H1 (cell line): ENCODE results near the gene PLEKHG3. TPM values are rescaled to one million over a fixed set of nuclear protein-coding genes. Genes with fewer than 3 reads are reported as not detected.

Experiments used
- CTCF ChIA-PET: fragments of 300-600 bp; sonication (Branson Sonifier 250); formaldehyde crosslinking; loops from one replicate; lab custom pipeline; 2021; ENCODE audit not compliant: partially characterized antibody; lab: Charles Lee
- POLR2A ChIA-PET: fragments of 300-600 bp; sonication (Branson Sonifier 250); formaldehyde crosslinking; loops from one replicate; lab custom pipeline; 2021; ENCODE audit warnings: inconsistent platforms; ENCODE audit not compliant: partially characterized antibody; lab: Charles Lee
- DNase-seq, 2 experiments: peaks; one replicate each; pipeline versions ENCODE4 v3.0.0 to v3.0.0-alpha.2; 2010 to 2022; ENCODE audit warnings: low spot score in 2 of 2, low read depth in 1 of 2, mixed read lengths in 1 of 2
- FAIRE-seq: peaks from 2 replicates; lab custom pipeline; 2011; peaks lifted over from hg19 to GRCh38; lab: Jason Lieb, UNC
- H2AFZ ChIP-seq: 2 replicates; pipeline ENCODE4 v1.8.1; 2012; ENCODE audit warnings: low read length, inconsistent platforms
- H2AK5ac ChIP-seq: 2 replicates; pipeline ENCODE4 v1.6.1; 2013; ENCODE audit warnings: low read depth, low read length
- H2BK120ac ChIP-seq: replicated peaks from 2 replicates; pipeline ENCODE3; 2013; ENCODE audit warnings: low read depth, low read length, inconsistent platforms
- H2BK12ac ChIP-seq: 2 replicates; pipeline ENCODE4 v1.6.1; 2013; ENCODE audit warnings: low read depth, low read length
- H2BK15ac ChIP-seq: 2 replicates; pipeline ENCODE4 v1.6.1; 2013; ENCODE audit warnings: low read length
- H2BK20ac ChIP-seq: 2 replicates; pipeline ENCODE4 v1.6.1; 2013; ENCODE audit warnings: low read length
- H2BK5ac ChIP-seq: 2 replicates; pipeline ENCODE4 v1.6.1; 2013; ENCODE audit warnings: low read depth, low read length
- H3K14ac ChIP-seq: 2 replicates; pipeline ENCODE4 v1.6.1; 2013; ENCODE audit warnings: inconsistent platforms; ENCODE audit not compliant: insufficient read length
- H3K18ac ChIP-seq: 2 replicates; pipeline ENCODE4 v1.6.1; 2013; ENCODE audit warnings: low read length; ENCODE audit errors: extremely low read depth
- H3K23ac ChIP-seq: 2 replicates; pipeline ENCODE4 v1.6.1; 2013; ENCODE audit warnings: inconsistent platforms; ENCODE audit not compliant: insufficient read length
- H3K23me2 ChIP-seq: 2 replicates; pipeline ENCODE4 v1.6.1; 2013; ENCODE audit warnings: low read depth, low read length
- H3K27ac ChIP-seq: 2 replicates; pipeline ENCODE4 v1.6.1; 2011; ENCODE audit warnings: low read depth, low read length, inconsistent platforms
- H3K27me3 ChIP-seq, 4 experiments: replicated peaks in 1 of 4; 1 replicate in 1 of 4; 2 replicates in 3 of 4; pipeline versions ENCODE4 v1.6.1 to v1.8.1; 2011 to 2013; ENCODE audit warnings: low read length in 3 of 4, mild to moderate bottlenecking in 3 of 4, inconsistent platforms in 2 of 4, mixed read lengths in 2 of 4, moderate library complexity in 1 of 4; ENCODE audit not compliant: control insufficient read depth in 3 of 4, insufficient read depth in 3 of 4; ENCODE audit errors: extremely low read depth in 1 of 4
- H3K36me3 ChIP-seq, 4 experiments: 2 replicates each; pipeline versions ENCODE4 v1.6.1 to v1.8.1; 2011 to 2013; ENCODE audit warnings: mild to moderate bottlenecking in 4 of 4, low read length in 3 of 4, moderate library complexity in 2 of 4, control low read depth in 1 of 4, inconsistent platforms in 1 of 4; ENCODE audit not compliant: insufficient read depth in 4 of 4, control insufficient read depth in 2 of 4
- H3K4ac ChIP-seq: replicated peaks from 2 replicates; pipeline ENCODE3; 2013; ENCODE audit warnings: low read length, low read depth, mixed read lengths, inconsistent platforms; ENCODE audit not compliant: insufficient read length
- H3K4me1 ChIP-seq, 4 experiments: replicated peaks in 1 of 4; 1 replicate in 1 of 4; 2 replicates in 3 of 4; pipeline versions ENCODE4 v1.6.1 to v1.8.1; 2011 to 2013; ENCODE audit warnings: low read length in 3 of 4, inconsistent platforms in 2 of 4, mixed read lengths in 1 of 4; ENCODE audit not compliant: insufficient read depth in 4 of 4, control insufficient read depth in 3 of 4
- H3K4me2 ChIP-seq, 2 experiments: 2 replicates each; pipeline versions ENCODE4 v1.6.1 to v1.8.1; 2011 to 2013; ENCODE audit warnings: low read depth in 2 of 2, low read length in 2 of 2, control low read depth in 1 of 2, inconsistent platforms in 1 of 2, mild to moderate bottlenecking in 1 of 2; ENCODE audit not compliant: insufficient read depth in 1 of 2
- H3K4me3 ChIP-seq, 4 experiments: fragments of 200-600, 300-600 bp in 1 of 4; sonication (generic), shearing (Covaris generic), sonication (Bioruptor Twin) in 1 of 4; 2 replicates each; pipeline versions ENCODE4 v1.5.1 to v1.8.1; 2011 to 2016; ENCODE audit warnings: low read length in 4 of 4, low read depth in 3 of 4, control low read depth in 2 of 4, inconsistent platforms in 2 of 4, mild to moderate bottlenecking in 2 of 4, mixed read lengths in 1 of 4, moderate library complexity in 1 of 4; ENCODE audit not compliant: insufficient read depth in 2 of 4; ENCODE audit errors: extremely low read depth in 1 of 4
- H3K56ac ChIP-seq: replicated peaks from 2 replicates; pipeline ENCODE3; 2013; ENCODE audit warnings: low read depth, mild to moderate bottlenecking, mixed read lengths, low read length, inconsistent platforms; ENCODE audit not compliant: insufficient read length
- H3K79me1 ChIP-seq: 2 replicates; pipeline ENCODE4 v1.6.1; 2013; ENCODE audit warnings: low read depth, low read length, control low read depth
- H3K79me2 ChIP-seq, 2 experiments: 2 replicates each; pipeline versions ENCODE4 v1.6.1 to v1.8.1; 2012 to 2013; ENCODE audit warnings: low read length in 2 of 2, mild to moderate bottlenecking in 2 of 2, inconsistent platforms in 1 of 2; ENCODE audit not compliant: insufficient read depth in 2 of 2, control insufficient read depth in 1 of 2
- H3K9ac ChIP-seq, 4 experiments: replicated peaks in 1 of 4; 1 replicate in 1 of 4; 2 replicates in 3 of 4; pipeline versions ENCODE4 v1.6.1 to v1.8.1; 2011 to 2013; ENCODE audit warnings: low read depth in 3 of 4, low read length in 3 of 4, control low read depth in 2 of 4, mild to moderate bottlenecking in 2 of 4, moderate library complexity in 2 of 4, inconsistent platforms in 1 of 4; ENCODE audit errors: extremely low read depth in 1 of 4
- H3K9me3 ChIP-seq, 2 experiments: 2 replicates each; pipeline versions ENCODE4 v1.6.1 to v1.8.1; 2012 to 2013; ENCODE audit warnings: mild to moderate bottlenecking in 2 of 2, moderate library complexity in 2 of 2, control low read depth in 1 of 2, inconsistent platforms in 1 of 2, low read depth in 1 of 2, low read length in 1 of 2, mixed read lengths in 1 of 2; ENCODE audit not compliant: insufficient read depth in 2 of 2
- H4K20me1 ChIP-seq, 2 experiments: replicated peaks in 1 of 2; 2 replicates each; pipeline versions ENCODE3 to v1.8.1; 2011 to 2013; ENCODE audit warnings: inconsistent platforms in 2 of 2, low read length in 2 of 2, mild to moderate bottlenecking in 1 of 2; ENCODE audit not compliant: insufficient read depth in 2 of 2, control insufficient read depth in 1 of 2
- H4K5ac ChIP-seq: 2 replicates; pipeline ENCODE4 v1.6.1; 2013; ENCODE audit warnings: low read length, low read depth, mixed read lengths, inconsistent platforms; ENCODE audit not compliant: insufficient read length
- H4K8ac ChIP-seq: 2 replicates; pipeline ENCODE4 v1.8.0; 2013; ENCODE audit warnings: mild to moderate bottlenecking, moderate library complexity, low read length, inconsistent platforms; ENCODE audit not compliant: insufficient read depth; ENCODE audit errors: extremely low read depth
- H4K91ac ChIP-seq: replicated peaks from 2 replicates; pipeline ENCODE3; 2013; ENCODE audit warnings: low read length, mixed read lengths, inconsistent platforms; ENCODE audit not compliant: insufficient read length
- BCL11A ChIP-seq, 2 experiments: IDR thresholded peaks; one replicate each; pipeline ENCODE4 v1.6.1; 2011; ENCODE audit warnings: low read depth in 2 of 2, low read length in 2 of 2, mild to moderate bottlenecking in 2 of 2
- CBX5 ChIP-seq: fragments of 300-800, 300-1000 bp; sonication (generic); IDR thresholded peaks from 2 replicates; pipeline ENCODE4 v1.7.1; 2016; ENCODE audit warnings: antibody characterized with exemption, low read length, low read depth
- FOSL1 ChIP-seq: IDR thresholded peaks from 2 replicates; pipeline ENCODE4 v1.6.1; 2011; ENCODE audit warnings: mild to moderate bottlenecking, low read depth, low read length, moderate library complexity; ENCODE audit not compliant: insufficient read depth
- GTF2F1 ChIP-seq: IDR thresholded peaks from 2 replicates; pipeline ENCODE4 v1.6.1; 2012; ENCODE audit warnings: low read depth, low read length, improper control_type of control experiment, borderline replicate concordance
- RAD21 ChIP-seq, 2 experiments: IDR thresholded peaks in 1 of 2; conservative IDR thresholded peaks in 1 of 2; 2 replicates each; pipeline ENCODE4 v1.6.1; 2011; ENCODE audit warnings: low read depth in 2 of 2, low read length in 2 of 2, improper control_type of control experiment in 1 of 2, inconsistent platforms in 1 of 2, mild to moderate bottlenecking in 1 of 2, moderate library complexity in 1 of 2
- WGBS, 2 experiments: shearing (Covaris generic) in 1 of 2; methylation state at CpG; one replicate each; pipeline versions ENCODE4 v1.1.6 to v1.1.7; 2013 to 2015; ENCODE audit warnings: low lambda C conversion rate in 2 of 2, mixed read lengths in 2 of 2, inconsistent platforms in 1 of 2, low coverage in 1 of 2, missing lambda C conversion rate in 1 of 2; ENCODE audit not compliant: insufficient replicate concordance in 2 of 2, insufficient coverage in 1 of 2, insufficient read length in 1 of 2; ENCODE audit errors: extremely low coverage in 1 of 2, missing lambda C conversion rate in 1 of 2; 5-methylcytosine and 5-hydroxymethylcytosine counted together
- polyA plus RNA-seq, 7 experiments: library from polyadenylated mRNA; depleted of rRNA in 3 of 7; stranded (reverse) in 5 of 7; unstranded in 2 of 7; fragments of >200 nt in 5 of 7; fragments of 200-250 nt in 2 of 7; gene quantifications; 1 replicate in 5 of 7; 2 replicates in 1 of 7; 4 replicates in 1 of 7; pipeline versions ENCODE4 v1.2.1 to v1.2.3, GENCODE V29; 2011 to 2013; ENCODE audit warnings: missing spikeins in 2 of 7, mixed read lengths in 2 of 7
- total RNA-seq: library from RNA; stranded (reverse); fragmentation: NEBNext Ultra II Directional; extraction: Animal tissue kit (Norgen Biotek cat#: 25700); gene quantifications from 2 replicates; pipeline ENCODE4 v1.2.1, GENCODE V29; 2021

Gene PLEKHG3
- total and polyA plus RNA-seq, 2 of the 8 experiments (the other 6 are each of a cell fraction or from before 2014, with no cell fraction given): 43.4 to 90.6 TPM

DNA sequence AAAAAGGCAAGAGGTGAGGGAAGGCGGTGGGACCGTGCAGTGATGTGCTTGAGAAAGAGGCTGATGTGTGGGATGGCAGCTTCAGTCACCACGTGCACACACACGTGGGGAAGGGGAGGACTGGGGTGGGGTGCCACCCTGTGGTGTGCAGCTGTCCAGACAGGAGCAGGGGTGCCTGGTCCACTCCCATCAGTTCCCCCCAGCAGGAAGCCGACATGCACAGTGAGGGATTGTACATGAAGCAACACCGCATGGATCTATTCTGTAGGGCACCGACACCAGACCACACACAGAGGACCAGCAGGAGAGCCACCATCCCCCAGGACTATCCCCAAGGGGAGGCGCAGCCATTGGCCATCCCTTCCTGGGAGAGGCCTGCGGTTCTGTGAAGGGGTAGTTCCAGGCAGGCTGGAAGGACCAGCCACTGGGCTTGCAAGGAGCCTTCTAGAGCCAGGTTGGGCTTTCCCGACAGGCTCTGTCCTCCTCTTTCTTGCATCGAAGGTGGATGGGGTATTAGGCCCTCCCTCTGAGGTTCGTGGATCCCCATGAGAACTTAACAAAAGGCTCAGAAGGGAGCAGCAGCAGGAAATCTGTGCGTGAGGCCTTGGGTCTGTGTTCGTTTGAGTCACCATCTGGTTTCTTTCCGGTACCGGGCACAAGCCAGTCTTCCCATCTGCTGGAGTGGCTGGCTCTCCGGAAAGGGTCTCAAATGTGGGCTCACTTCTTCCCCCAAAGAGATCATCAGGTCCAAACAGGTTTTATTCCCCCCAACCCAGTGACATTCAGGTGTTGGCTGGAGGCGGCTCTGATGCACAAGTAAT, 59.8 kb downstream of the PLEKHG3 start:
- no peak for FAIRE-seq
- Histone ChIP-seq H2BK15ac (peak overlapping the region; percentile 20; the same call in 1 of the 2 replicates), H4K8ac (no peak overlapping the region), H3K79me1 (no peaks in the 10 kb centered on the region), H3K4ac (no peak overlapping the region), H3K4me3 (peak overlapping the region in 1 of 4 experiments; percentile 27; a peak in 2 of 8 replicates), H3K79me2 (no peaks in the 10 kb centered on the region), H4K5ac (no peak overlapping the region), H3K27ac (no peak overlapping the region), H3K4me1 (peaks cover 4 to 34% (median 24%) of the 10 kb centered on the region in 4 experiments), H3K9ac (no peak overlapping the region), H2BK120ac (no peak overlapping the region), H3K23ac (no peak overlapping the region), H4K20me1 (peaks cover 0 to 6% of the 10 kb centered on the region in 2 experiments), H3K9me3 (no peaks in the 10 kb centered on the region), H3K27me3 (peaks cover 0 to 2% (median 0%) of the 10 kb centered on the region in 4 experiments; a peak in 3 of 7 replicates), H3K14ac (no peak overlapping the region), H4K91ac (no peak overlapping the region), H3K4me2 (peak overlapping the region; percentile 0 to 56; a peak in 2 of 4 replicates), H2AK5ac (no peak overlapping the region), H3K23me2 (peaks cover 6% of the 10 kb centered on the region; the same call in 1 of the 2 replicates), H2BK20ac (no peak overlapping the region), H2BK12ac (no peak overlapping the region; the same call in 1 of the 2 replicates), H3K18ac (no peak overlapping the region), H2BK5ac (no peak overlapping the region; the same call in 1 of the 2 replicates), H2AFZ (peak overlapping the region; percentile 21; the same call in 1 of the 2 replicates), H3K56ac (no peak overlapping the region), H3K36me3 (no peaks in the 10 kb centered on the region)
- DNase-seq: no peak
- TF ChIP-seq CBX5 (no peak), BCL11A (IDR thresholded peaks at IDR 0.05; ENCODE audit: low read depth in 2 of 2, low read length in 2 of 2) (no peak), RAD21 (IDR thresholded peaks at IDR 0.05 in 1 of 2, conservative IDR thresholded peaks at IDR 0.05 in 1 of 2; ENCODE audit: low read depth in 2 of 2, low read length in 2 of 2) (peak; percentile 11 to 16; a peak in 2 of 4 replicates), FOSL1 (no peak), GTF2F1 (no peak)
- POLR2A ChIA-PET: interaction anchor here (0.9 to 1.3 kb wide), 4 partner anchors 9 to 253 kb away, joined by 3 to 5 read pairs (median 3); no protein-coding TSS in a partner anchor
- WGBS, 2 experiments: 73% methylated on average over 18 of the region's 18 CpGs; no CpG with 5 or more reads in 1 of the 2 experiments
- CTCF ChIA-PET: interaction anchor here (0.6 to 3.4 kb wide), 38 partner anchors 8 to 256 kb away, joined by 3 to 57 read pairs (median 4); no protein-coding TSS in a partner anchor
